HCT116 (cell line): Measurements from ENCODE around the gene MTUS2.

ENCODE experiments used
- EZH2phosphoT487 ChIP-seq: fragments of 200-600 bp; IDR thresholded peaks from 2 replicates; pipeline ENCODE4 v1.6.1; 2018; ENCODE audit warnings: antibody characterized with exemption, borderline replicate concordance
- JUND ChIP-seq: IDR thresholded peaks from 2 replicates; pipeline ENCODE4 v1.6.1; 2012
- POLR2A ChIP-seq: IDR thresholded peaks from 2 replicates; pipeline ENCODE4 v1.7.0; 2011; ENCODE audit warnings: borderline replicate concordance; ENCODE audit not compliant: insufficient read depth, insufficient read length; ENCODE audit errors: extremely low read depth
- POLR2AphosphoS5 ChIP-seq: IDR thresholded peaks from 2 replicates; pipeline ENCODE4 v1.6.1; 2011; ENCODE audit warnings: mild to moderate bottlenecking, low read depth, low read length, moderate library complexity
- RAD21 ChIP-seq: IDR thresholded peaks from 2 replicates; pipeline ENCODE4 v1.6.1; 2012; ENCODE audit warnings: low read depth, mild to moderate bottlenecking
- ZNF274 ChIP-seq: fragments of 200-500 bp; sonication (Bioruptor generic); IDR thresholded peaks from 2 replicates; pipeline ENCODE4 v1.6.1; 2014; ENCODE audit warnings: mild to moderate bottlenecking, low read depth, low read length, inconsistent platforms
- TF ChIP-seq, protein P1 (sequence below), 3 experiments: fragments of 200-600 bp in 1 of 3; sonication (generic) in 1 of 3; IDR thresholded peaks in 2 of 3; conservative IDR thresholded peaks in 1 of 3; 2 replicates each; pipeline ENCODE4 v1.5.1; 2012 to 2017; ENCODE audit warnings: low read depth in 2 of 3, low read length in 2 of 3, antibody characterized with exemption in 1 of 3, borderline replicate concordance in 1 of 3, control low read depth in 1 of 3, mild to moderate bottlenecking in 1 of 3, mixed read lengths in 1 of 3, mixed run types in 1 of 3, moderate library complexity in 1 of 3; ENCODE audit not compliant: insufficient read depth in 1 of 3

- TF ChIP-seq EZH2phosphoT487 (no peak), ZNF274 (no peak), RAD21 (no peak), JUND (no peak), POLR2A (no peak), POLR2AphosphoS5 (no peak)
- TF ChIP-seq, protein P1, sequence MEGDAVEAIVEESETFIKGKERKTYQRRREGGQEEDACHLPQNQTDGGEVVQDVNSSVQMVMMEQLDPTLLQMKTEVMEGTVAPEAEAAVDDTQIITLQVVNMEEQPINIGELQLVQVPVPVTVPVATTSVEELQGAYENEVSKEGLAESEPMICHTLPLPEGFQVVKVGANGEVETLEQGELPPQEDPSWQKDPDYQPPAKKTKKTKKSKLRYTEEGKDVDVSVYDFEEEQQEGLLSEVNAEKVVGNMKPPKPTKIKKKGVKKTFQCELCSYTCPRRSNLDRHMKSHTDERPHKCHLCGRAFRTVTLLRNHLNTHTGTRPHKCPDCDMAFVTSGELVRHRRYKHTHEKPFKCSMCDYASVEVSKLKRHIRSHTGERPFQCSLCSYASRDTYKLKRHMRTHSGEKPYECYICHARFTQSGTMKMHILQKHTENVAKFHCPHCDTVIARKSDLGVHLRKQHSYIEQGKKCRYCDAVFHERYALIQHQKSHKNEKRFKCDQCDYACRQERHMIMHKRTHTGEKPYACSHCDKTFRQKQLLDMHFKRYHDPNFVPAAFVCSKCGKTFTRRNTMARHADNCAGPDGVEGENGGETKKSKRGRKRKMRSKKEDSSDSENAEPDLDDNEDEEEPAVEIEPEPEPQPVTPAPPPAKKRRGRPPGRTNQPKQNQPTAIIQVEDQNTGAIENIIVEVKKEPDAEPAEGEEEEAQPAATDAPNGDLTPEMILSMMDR (IDR thresholded peaks at IDR 0.05 in 2 of 3, conservative IDR thresholded peaks at IDR 0.05 in 1 of 3; ENCODE audit: borderline replicate concordance in 1 of 3, insufficient read depth in 1 of 3, low read depth in 2 of 3, low read length in 2 of 3) = no peak
Observed at GRCh38 chr13:29519921-29520320, 699.8 kb downstream of the MTUS2 start.
